SU-DHL-6 (cell line): Measurements from ENCODE around the gene ABHD2.

Experiments
- H2AFZ ChIP-seq: fragments of 200-600 bp; sonication (generic); 2 replicates; pipeline ENCODE4 v1.6.1; 2014; ENCODE audit warnings: low read depth, mild to moderate bottlenecking, moderate library complexity, mixed read lengths, antibody characterized with exemption, low read length; ENCODE audit not compliant: severe bottlenecking
- H3F3A ChIP-seq: fragments of 200-600 bp; shearing (Covaris generic); 2 replicates; pipeline ENCODE4 v1.6.0; 2016; ENCODE audit warnings: antibody characterized with exemption, mild to moderate bottlenecking; ENCODE audit not compliant: insufficient read depth
- H3K27ac ChIP-seq: fragments of 200-600 bp; sonication (generic); 2 replicates; pipeline ENCODE4 v1.5.1; 2016; ENCODE audit warnings: low read depth, mild to moderate bottlenecking, low read length, moderate library complexity, mixed read lengths
- H3K27me3 ChIP-seq: fragments of 200-600 bp; sonication (generic), shearing (Covaris generic); 2 replicates; pipeline ENCODE4 v1.6.0; 2014; ENCODE audit warnings: mild to moderate bottlenecking, low read length
- H3K36me3 ChIP-seq: fragments of 200-600 bp; sonication (generic); 2 replicates; pipeline ENCODE4 v1.6.1; 2014; ENCODE audit warnings: mild to moderate bottlenecking, low read length, mixed read lengths
- H3K4me2 ChIP-seq: fragments of 300-600, 200-600 bp; shearing (Covaris generic), sonication (generic); 2 replicates; pipeline ENCODE4 v1.6.0; 2014; ENCODE audit warnings: low read length, low read depth, mild to moderate bottlenecking; ENCODE audit not compliant: poor library complexity, severe bottlenecking
- H3K4me3 ChIP-seq: fragments of 200-600 bp; sonication (generic); 2 replicates; pipeline ENCODE4 v1.5.1; 2014; ENCODE audit warnings: antibody characterized with exemption, low read length, mild to moderate bottlenecking, mixed read lengths; ENCODE audit not compliant: insufficient read depth, poor library complexity, severe bottlenecking
- H3K79me2 ChIP-seq: fragments of 200-600 bp; sonication (generic); 2 replicates; pipeline ENCODE4 v1.6.1; 2014; ENCODE audit warnings: mild to moderate bottlenecking, low read length, moderate library complexity; ENCODE audit not compliant: insufficient read depth
- H3K9ac ChIP-seq: fragments of 200-600 bp; sonication (generic); 2 replicates; pipeline ENCODE4 v1.7.0; 2014; ENCODE audit warnings: mild to moderate bottlenecking, low read length
- H3K9me2 ChIP-seq: fragments of 200-600 bp; sonication (generic); replicated peaks from 2 replicates; pipeline ENCODE4 v1.6.1; 2014; ENCODE audit warnings: low read length; ENCODE audit not compliant: insufficient read depth
- H3K9me3 ChIP-seq: fragments of 200-600 bp; sonication (generic); 2 replicates; pipeline ENCODE4 v1.6.1; 2014; ENCODE audit warnings: low read length, mixed read lengths; ENCODE audit not compliant: insufficient read depth
- H4K20me1 ChIP-seq: fragments of 200-600 bp; sonication (generic); 2 replicates; pipeline ENCODE4 v1.6.1; 2014; ENCODE audit warnings: low read depth, mild to moderate bottlenecking, antibody characterized with exemption, low read length, moderate library complexity, mixed read lengths
- EZH2phosphoT487 ChIP-seq: fragments of 200-600 bp; sonication (generic), shearing (Covaris generic); conservative IDR thresholded peaks from 2 replicates; pipeline ENCODE4 v1.6.1; 2018; ENCODE audit warnings: mild to moderate bottlenecking, antibody characterized with exemption, low read length, moderate library complexity, mixed read lengths
- TF ChIP-seq, protein P1 (sequence below): fragments of 200-600 bp; sonication (generic); IDR thresholded peaks from one replicate; pipeline ENCODE4 v1.5.1; 2017; ENCODE audit warnings: antibody characterized with exemption, mild to moderate bottlenecking, low read length, moderate library complexity; ENCODE audit not compliant: insufficient read depth, poor library complexity, severe bottlenecking

The ABHD2 gene

GRCh38 chr15:89184886-89185526 lies 96.8 kb downstream of the ABHD2 start:
- Histone ChIP-seq H3K9me2 (no peaks in the 10 kb centered on the region), H3K4me3 (no peak overlapping the region), H3K9ac (no peak overlapping the region), H3K27me3 (no peaks in the 10 kb centered on the region), H2AFZ (no peak overlapping the region), H4K20me1 (no peaks in the 10 kb centered on the region), H3K4me2 (no peak overlapping the region), H3K79me2 (no peaks in the 10 kb centered on the region), H3K9me3 (no peaks in the 10 kb centered on the region), H3K27ac (no peak overlapping the region), H3F3A (no peaks in the 10 kb centered on the region), H3K36me3 (no peaks in the 10 kb centered on the region)
- TF ChIP-seq, protein P1, sequence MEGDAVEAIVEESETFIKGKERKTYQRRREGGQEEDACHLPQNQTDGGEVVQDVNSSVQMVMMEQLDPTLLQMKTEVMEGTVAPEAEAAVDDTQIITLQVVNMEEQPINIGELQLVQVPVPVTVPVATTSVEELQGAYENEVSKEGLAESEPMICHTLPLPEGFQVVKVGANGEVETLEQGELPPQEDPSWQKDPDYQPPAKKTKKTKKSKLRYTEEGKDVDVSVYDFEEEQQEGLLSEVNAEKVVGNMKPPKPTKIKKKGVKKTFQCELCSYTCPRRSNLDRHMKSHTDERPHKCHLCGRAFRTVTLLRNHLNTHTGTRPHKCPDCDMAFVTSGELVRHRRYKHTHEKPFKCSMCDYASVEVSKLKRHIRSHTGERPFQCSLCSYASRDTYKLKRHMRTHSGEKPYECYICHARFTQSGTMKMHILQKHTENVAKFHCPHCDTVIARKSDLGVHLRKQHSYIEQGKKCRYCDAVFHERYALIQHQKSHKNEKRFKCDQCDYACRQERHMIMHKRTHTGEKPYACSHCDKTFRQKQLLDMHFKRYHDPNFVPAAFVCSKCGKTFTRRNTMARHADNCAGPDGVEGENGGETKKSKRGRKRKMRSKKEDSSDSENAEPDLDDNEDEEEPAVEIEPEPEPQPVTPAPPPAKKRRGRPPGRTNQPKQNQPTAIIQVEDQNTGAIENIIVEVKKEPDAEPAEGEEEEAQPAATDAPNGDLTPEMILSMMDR, result no peak
- TF ChIP-seq EZH2phosphoT487, result no peak

GRCh38 chr15:89186803-89187202 lies 98.5 kb downstream of the ABHD2 start:
- Histone ChIP-seq H4K20me1 (no peaks in the 10 kb centered on the region), H2AFZ (no peak overlapping the region), H3K79me2 (no peaks in the 10 kb centered on the region), H3K27ac (no peak overlapping the region), H3K27me3 (no peaks in the 10 kb centered on the region), H3K9me3 (no peaks in the 10 kb centered on the region), H3K36me3 (no peaks in the 10 kb centered on the region), H3K4me3 (no peak overlapping the region), H3K4me2 (no peak overlapping the region), H3K9me2 (no peaks in the 10 kb centered on the region), H3K9ac (no peak overlapping the region), H3F3A (no peaks in the 10 kb centered on the region)
- no peak for TF ChIP-seq EZH2phosphoT487
- TF ChIP-seq, protein P1, result no peak

- Histone ChIP-seq H3K9me2 (no peaks in the 10 kb centered on the region), H3K9me3 (no peaks in the 10 kb centered on the region), H3F3A (no peaks in the 10 kb centered on the region), H3K4me2 (no peak overlapping the region), H2AFZ (no peak overlapping the region), H4K20me1 (no peaks in the 10 kb centered on the region), H3K36me3 (no peaks in the 10 kb centered on the region), H3K79me2 (no peaks in the 10 kb centered on the region), H3K4me3 (no peak overlapping the region), H3K27ac (no peak overlapping the region), H3K9ac (no peak overlapping the region), H3K27me3 (no peaks in the 10 kb centered on the region)
- no peak for TF ChIP-seq EZH2phosphoT487
- TF ChIP-seq, protein P1, result no peak
These were observed 99.2 kb downstream of the ABHD2 start for GRCh38 chr15:89187301-89187985.
